Muscle layer of duodenum (tissue), 2 donors: ENCODE measurements around the gene TRIM43B.
"Not testable (repeated sequence)": the region's sequence is repeated elsewhere in the genome, so short reads cannot be mapped to it uniquely, and the experiment has no call there.

Experiments
- H3K27ac ChIP-seq: one replicate; pipeline ENCODE4 v1.7.0; 2013; ENCODE audit warnings: mild to moderate bottlenecking, low read length
- H3K27me3 ChIP-seq: one replicate; pipeline ENCODE4 v1.7.0; 2013; ENCODE audit warnings: low read depth, mild to moderate bottlenecking, control low read depth, low read length
- H3K36me3 ChIP-seq, 2 donors: one replicate each; pipeline ENCODE4 v1.7.0; 2013; ENCODE audit warnings: low read length in 2 of 2, control low read depth in 1 of 2, mild to moderate bottlenecking in 1 of 2; ENCODE audit not compliant: insufficient read depth in 2 of 2, control insufficient read depth in 1 of 2
- H3K4me1 ChIP-seq, 2 donors: one replicate each; pipeline ENCODE4 v1.7.0; 2013; ENCODE audit warnings: low read length in 2 of 2, mild to moderate bottlenecking in 2 of 2, control low read depth in 1 of 2, moderate library complexity in 1 of 2; ENCODE audit not compliant: insufficient read depth in 2 of 2, control insufficient read depth in 1 of 2
- H3K4me3 ChIP-seq, 2 donors: one replicate each; pipeline ENCODE4 v1.7.0; 2013; ENCODE audit warnings: low read length in 2 of 2, low read depth in 1 of 2, mild to moderate bottlenecking in 1 of 2
- H3K9me3 ChIP-seq, 2 donors: one replicate each; pipeline ENCODE4 v1.7.0; 2013; ENCODE audit warnings: low read length in 2 of 2, control low read depth in 1 of 2, mild to moderate bottlenecking in 1 of 2; ENCODE audit not compliant: control insufficient read depth in 1 of 2
- donor health status: healthy.

TRIM43B gene

DNA sequence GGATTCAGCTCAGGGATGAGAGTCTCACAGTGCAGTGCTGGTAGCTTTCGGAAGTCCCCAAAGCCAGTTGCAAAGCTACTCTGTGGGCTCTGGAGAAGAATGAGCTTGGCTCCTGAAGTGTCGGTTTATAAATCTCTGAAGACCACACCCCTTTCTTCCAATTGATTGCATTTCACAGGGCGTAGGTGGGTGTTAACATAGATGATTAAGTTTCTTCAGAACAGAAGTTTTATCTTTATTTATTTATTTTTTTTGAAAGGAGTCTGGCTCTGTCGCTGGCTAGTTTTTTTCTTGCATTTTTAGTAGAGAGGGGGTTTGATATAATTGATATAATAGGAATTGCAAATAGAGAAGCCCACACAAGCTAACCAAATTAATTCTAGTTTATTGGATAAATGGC, at the start of gene TRIM43B:
TSS of gene TRIM43B (minus strand) at position 101 of the 400 bp plus-strand sequence. CDS start 2,040 bp downstream, outside the sequence.
- H3K9me3 ChIP-seq, H3K27me3 ChIP-seq, H3K4me1 ChIP-seq, H3K36me3 ChIP-seq, H3K27ac ChIP-seq, H3K4me3 ChIP-seq: not testable (repeated sequence)

DNA sequence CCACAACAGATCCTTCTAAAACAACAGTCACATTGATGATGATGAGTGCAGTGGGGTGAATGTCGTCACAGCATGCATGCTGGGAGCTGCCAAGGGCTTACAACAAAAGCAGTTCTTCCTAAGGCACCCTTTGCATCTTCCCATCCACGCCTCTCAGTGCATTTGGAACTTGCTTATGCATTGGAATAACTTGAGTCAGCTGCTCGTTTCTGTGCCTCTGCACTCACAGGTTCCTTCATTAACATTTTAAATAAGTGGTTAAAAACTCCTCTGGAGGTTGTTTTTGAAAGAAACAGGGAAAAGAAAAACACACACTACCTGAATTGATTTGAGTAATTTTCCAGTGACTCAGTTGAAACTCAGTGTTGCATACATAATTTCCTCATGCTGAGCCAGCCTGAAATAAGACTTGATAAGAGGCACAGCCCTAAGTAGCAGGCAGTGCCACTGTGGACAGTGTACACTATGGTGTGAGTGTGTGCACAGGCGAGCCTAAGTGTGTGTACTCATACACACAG, 46.8 kb upstream of the TRIM43B start:
- Histone ChIP-seq H3K36me3 (peaks cover 0 to 24% of the 10 kb centered on the region in 2 donors), H3K4me1 (peaks cover 0 to 8% of the 10 kb centered on the region in 2 donors), H3K27ac (no peak overlapping the region), H3K27me3 (no peaks in the 10 kb centered on the region), H3K9me3 (no peaks in the 10 kb centered on the region), H3K4me3 (no peak overlapping the region)

DNA sequence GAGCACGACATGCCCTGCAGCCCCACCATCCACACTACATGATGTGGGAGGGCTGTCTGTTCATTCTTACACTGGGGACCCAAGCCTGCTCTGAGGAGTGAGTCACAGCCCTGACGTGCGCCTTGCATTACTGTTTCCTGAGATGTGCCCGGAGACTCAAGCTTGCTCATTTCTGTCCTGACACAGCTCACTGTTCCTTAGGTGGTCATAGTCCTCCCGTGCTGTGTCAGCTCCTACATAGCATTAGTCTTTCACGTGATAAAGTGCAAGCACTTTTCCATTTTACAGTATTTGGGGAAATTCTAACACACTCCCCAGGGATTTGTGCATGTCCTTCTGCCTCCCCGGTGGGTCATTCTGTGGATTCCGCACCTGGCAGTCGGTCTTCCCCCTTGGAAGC, 46.2 kb upstream of the TRIM43B start:
- Histone ChIP-seq H3K4me1 (peaks cover 0 to 9% of the 10 kb centered on the region in 2 donors), H3K27me3 (no peaks in the 10 kb centered on the region), H3K27ac (no peak overlapping the region), H3K4me3 (no peak overlapping the region), H3K9me3 (no peaks in the 10 kb centered on the region), H3K36me3 (peaks cover 0 to 24% of the 10 kb centered on the region in 2 donors)

DNA sequence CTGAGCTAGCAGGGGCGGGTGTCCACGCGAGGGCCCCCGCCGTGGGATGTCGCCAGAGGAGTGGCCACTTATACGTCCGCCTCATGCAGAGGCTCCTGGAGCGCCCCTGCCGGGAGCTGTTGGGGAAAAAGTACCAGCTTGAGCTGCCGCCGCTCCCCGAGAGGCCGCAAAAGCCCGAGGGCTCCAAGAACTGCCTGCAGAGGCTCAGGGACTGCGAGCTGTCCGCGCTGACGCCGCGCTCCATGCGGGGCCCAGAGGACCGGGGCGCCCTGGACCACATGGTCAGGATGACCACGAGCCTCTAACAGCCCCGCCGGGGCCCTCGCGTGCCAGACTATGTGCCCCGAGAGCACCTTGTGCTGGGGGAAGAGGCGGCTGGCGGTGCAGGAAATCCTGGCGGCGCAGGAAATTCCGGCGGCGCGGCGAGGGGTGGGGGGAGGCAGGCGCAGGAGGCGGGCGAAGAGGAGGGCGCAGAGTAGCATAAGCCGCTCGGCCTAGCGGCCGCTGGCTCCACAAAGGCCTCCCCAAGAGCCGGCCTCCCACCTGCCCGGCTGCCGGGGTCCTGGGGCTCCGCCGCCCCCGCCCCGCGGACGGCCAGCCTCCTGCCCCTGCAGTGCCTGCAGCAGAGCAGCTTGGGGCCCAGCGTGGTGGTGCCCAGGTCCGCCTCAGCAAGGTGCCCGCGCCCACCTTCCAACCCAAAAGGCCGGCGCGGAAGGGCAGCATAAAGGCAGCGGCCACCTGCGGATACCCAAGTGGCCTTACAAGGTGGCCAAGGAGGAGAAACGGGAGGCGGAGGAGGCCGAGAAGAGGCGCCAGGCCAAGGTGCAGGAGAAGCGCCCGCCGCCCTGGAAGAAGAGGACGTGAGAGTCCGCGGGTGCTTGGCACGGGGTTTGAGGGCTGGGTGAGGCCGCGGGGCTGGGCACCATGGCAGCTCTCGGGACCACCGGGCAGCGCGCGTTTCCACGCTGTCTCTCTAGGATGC, 42.1 kb upstream of the TRIM43B start:
- H3K4me1 ChIP-seq: peaks cover 0 to 14% of the 10 kb centered on the region in 2 donors
- peak overlapping the region; percentile 23 for H3K27ac ChIP-seq
- H3K36me3 ChIP-seq: peaks cover 0 to 20% of the 10 kb centered on the region in 2 donors

DNA sequence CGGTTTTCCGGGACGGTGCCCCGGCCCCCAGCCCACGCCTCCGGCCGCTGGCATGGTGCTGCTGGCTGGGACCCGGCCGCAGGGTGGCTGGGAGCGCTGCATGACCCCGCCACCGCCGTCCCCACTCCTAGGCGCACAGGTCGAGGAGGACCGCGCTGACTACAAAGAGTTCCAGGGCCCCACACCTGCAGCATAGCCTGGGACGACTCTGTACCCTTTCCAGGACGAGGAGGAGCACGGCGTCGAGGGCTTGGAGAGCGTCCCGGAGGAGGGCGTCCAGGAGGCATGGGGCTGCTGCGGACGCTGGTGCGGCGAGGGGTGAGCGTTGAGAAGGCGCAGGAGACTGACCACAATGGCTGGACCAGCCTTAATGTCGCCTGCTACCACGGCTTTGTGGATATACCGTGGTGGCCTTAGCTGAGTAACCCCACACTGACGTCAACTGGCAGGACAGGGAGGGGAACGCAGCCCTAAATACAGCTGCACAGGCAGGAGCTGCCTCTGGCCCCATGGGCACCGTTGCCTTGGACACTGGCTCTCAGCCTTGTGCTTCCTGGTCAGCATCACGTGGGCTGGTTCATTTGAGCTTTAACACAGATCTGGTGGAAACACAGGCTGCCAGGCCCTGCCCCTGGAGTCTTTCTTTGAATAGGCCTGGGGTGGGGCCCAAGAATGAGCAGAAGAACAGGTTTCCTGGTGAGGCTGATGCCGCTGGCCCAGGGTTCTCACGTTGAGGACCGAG, 40.9 kb upstream of the TRIM43B start:
- H3K27ac ChIP-seq: no peak overlapping the region
- H3K36me3 ChIP-seq: peaks cover 0 to 8% of the 10 kb centered on the region in 2 donors
- H3K4me3 ChIP-seq: peak overlapping the region; percentile 56 to 84
- H3K27me3 ChIP-seq: no peaks in the 10 kb centered on the region
- no peaks in the 10 kb centered on the region for H3K9me3 ChIP-seq
- H3K4me1 ChIP-seq: peaks cover 0 to 14% of the 10 kb centered on the region in 2 donors

More for the DNA sequence above, 42.1 kb upstream of the TRIM43B start:
- Histone ChIP-seq H3K27me3 (no peaks in the 10 kb centered on the region), H3K9me3 (no peaks in the 10 kb centered on the region), H3K4me3 (peak overlapping the region; percentile 56 to 84)

DNA sequence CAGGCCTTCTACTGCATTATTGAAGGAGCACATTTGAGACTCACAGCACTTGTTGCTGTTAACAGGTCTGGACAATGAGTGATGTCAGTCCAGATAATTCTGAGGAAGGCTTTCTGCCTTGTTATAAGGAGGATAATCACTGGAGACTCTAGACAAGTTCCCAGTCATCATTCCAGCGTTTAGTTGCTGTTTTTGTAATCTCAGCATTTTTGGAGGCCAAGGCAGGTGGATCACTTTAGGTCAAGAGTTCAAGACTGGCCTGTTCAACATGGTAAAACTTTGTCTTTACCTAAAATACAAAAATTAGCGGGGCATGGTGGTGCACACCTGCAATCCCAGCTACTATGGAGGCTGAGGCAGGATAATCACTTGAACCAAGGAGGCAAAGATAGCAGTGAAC, 39.6 kb upstream of the TRIM43B start:
- Histone ChIP-seq H3K27ac (no peak overlapping the region), H3K36me3 (no peaks in the 10 kb centered on the region), H3K4me1 (peaks cover 0 to 14% of the 10 kb centered on the region in 2 donors), H3K4me3 (no peak overlapping the region), H3K27me3 (no peaks in the 10 kb centered on the region), H3K9me3 (no peaks in the 10 kb centered on the region)

DNA sequence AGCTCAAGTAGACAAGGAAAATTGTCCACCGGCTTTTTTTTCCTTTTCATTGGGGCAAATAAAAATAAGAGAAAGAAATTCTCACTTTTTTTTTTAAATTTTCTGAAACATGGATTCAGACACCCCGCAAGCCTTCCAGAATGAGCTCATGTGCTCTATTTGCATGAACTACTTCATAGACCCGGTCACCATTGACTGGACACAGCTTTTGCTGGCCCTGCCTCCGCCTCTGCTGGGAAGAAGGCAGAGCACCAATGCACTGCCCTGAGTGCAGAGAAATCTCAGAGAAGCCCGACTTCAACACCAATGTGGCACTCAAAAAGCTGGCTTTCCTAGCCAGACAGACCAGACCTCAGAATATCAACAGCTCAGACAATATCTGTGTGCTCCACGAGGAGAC, 30.2 kb upstream of the TRIM43B start:
- Histone ChIP-seq H3K9me3 (no peaks in the 10 kb centered on the region), H3K27ac (no peak overlapping the region), H3K36me3 (no peaks in the 10 kb centered on the region), H3K4me3 (no peak overlapping the region), H3K4me1 (no peaks in the 10 kb centered on the region), H3K27me3 (no peaks in the 10 kb centered on the region)

DNA sequence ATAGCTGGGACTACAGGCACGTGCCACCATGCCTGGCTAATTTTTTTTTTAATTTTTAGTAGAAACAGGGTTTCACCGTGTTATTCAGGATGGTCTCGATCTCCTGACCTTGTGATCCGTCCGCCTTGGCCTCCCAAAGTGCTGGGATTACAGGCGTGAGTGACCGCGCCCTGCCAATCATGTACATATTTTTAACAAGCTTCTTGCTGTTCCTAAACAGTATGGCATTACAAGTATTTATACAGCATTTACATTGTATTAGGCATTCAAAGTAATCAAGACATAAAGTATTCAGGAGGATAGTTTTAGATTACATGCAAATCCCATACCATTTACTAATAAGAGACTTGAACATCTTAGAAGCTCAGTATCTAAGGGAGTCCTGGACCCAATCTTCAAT, 29.7 kb upstream of the TRIM43B start:
- not testable (repeated sequence) for H3K27me3 ChIP-seq, H3K9me3 ChIP-seq, H3K27ac ChIP-seq, H3K4me3 ChIP-seq, H3K4me1 ChIP-seq, H3K36me3 ChIP-seq

DNA sequence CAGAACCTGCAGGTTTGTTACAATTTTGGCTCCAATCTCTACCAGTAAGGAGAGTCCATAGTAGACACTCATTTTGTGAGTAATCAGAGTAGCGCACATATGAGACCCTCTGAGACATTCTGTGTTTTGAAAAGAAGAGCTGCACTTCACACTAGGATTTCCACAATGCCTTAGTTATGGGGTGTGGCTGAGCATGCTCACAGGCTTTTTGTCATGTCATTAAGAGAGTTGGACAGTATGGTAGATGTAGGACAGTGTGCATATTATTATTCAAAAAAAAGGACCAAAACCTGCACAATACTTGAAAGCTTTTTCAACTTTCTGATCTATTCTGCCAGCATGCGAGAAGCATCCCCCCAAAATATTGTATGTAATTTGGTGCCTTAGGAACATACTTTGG, 24.9 kb upstream of the TRIM43B start:
- Histone ChIP-seq H3K4me3 (no peak overlapping the region), H3K9me3 (no peaks in the 10 kb centered on the region), H3K4me1 (no peaks in the 10 kb centered on the region), H3K36me3 (no peaks in the 10 kb centered on the region), H3K27me3 (no peaks in the 10 kb centered on the region), H3K27ac (no peak overlapping the region)

DNA sequence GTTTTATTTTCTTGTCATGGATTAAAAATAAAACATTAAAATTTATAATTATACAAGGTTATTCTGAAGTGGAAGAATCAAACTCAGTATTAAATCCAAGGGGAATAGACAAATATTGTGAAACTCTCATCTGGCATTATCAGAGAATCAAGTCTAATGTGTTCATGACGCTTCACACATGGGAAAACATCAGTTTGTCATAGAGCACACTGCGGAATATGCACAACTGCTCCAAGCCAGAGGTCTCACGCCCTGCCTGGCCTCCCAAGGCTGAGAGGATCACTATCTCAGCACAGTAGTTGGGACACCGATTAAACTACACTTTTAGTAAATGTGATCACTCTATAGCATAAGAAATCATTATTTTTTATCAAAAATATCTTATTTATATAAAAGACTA, 20.7 kb upstream of the TRIM43B start:
- Histone ChIP-seq H3K36me3 (no peaks in the 10 kb centered on the region), H3K4me3 (no peak overlapping the region), H3K27ac (no peak overlapping the region), H3K27me3 (no peaks in the 10 kb centered on the region), H3K9me3 (no peaks in the 10 kb centered on the region), H3K4me1 (no peaks in the 10 kb centered on the region)

DNA sequence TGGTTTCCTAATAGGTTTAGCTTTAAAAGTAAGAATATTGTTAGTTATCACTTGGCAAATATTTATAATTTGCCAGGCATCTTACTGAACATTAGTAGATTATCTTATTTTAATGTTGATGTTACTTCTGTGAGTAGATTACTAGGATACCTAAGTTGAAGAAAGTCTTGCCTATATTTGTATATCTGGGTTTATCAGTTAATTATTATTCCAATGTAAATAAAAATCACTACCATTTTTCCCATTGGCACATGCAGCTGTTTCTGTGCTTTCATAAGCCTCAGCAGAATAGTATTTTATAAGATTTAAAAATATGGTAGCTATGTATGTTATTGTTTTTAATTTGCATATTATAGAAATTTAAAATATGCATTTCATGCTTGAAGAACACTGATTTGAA, 16.3 kb upstream of the TRIM43B start:
- Histone ChIP-seq H3K4me1 (no peaks in the 10 kb centered on the region), H3K27me3 (no peaks in the 10 kb centered on the region), H3K36me3 (no peaks in the 10 kb centered on the region), H3K4me3 (no peak overlapping the region), H3K9me3 (no peaks in the 10 kb centered on the region), H3K27ac (no peak overlapping the region)
